ENCODE measurements around the gene TEX12. TPM values are rescaled to one million over a fixed set of nuclear protein-coding genes. Genes with fewer than 3 reads are reported as not detected.

Gene TEX12
- total and polyA plus RNA-seq, 8 donors: 0.20 to 2.0 TPM; not detected in 6

DNA sequence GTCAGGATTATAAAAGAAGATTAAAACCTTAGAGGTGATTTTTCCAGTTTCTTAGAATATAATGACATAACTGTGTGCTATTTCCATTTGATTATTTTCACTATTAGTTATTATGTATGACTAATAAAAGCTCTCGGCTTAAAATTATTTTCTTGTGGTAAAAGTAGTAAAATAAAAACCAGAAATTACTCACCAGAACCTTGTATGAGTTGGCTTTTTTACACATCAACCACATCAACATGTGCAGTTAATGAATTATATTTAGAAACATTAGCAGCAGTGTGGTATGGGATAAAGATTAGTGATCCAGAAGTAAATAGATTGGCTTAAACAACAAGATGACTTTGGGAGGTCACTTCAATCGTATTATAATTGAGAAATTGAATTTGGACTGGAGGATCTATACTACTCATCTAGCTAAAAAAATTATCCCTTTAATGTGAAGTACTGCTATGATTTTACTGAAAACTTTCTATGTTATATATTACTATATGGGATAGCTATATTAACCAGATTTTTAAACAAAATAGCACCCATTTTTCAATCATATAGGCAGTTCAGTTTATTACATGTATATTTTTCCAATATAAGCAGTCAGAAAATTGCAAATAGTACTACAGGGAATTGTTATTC is 5.3 kb downstream of the TEX12 start:
- Histone ChIP-seq H3K4me1 (peaks cover 0 to 17% (median 7%) of the 10 kb centered on the region in 4 donors), H3K27ac (no peak overlapping the region), H3K36me3 (no peaks in the 10 kb centered on the region), H3K9me3 (no peaks in the 10 kb centered on the region), H3K4me3 (no peak overlapping the region), H3K27me3 (no peaks in the 10 kb centered on the region)
- no peak for TF ChIP-seq EP300 (IDR thresholded peaks at IDR 0.05)
- no peak for TF ChIP-seq POLR2A (IDR thresholded peaks at IDR 0.05)
- TF ChIP-seq, protein P1, sequence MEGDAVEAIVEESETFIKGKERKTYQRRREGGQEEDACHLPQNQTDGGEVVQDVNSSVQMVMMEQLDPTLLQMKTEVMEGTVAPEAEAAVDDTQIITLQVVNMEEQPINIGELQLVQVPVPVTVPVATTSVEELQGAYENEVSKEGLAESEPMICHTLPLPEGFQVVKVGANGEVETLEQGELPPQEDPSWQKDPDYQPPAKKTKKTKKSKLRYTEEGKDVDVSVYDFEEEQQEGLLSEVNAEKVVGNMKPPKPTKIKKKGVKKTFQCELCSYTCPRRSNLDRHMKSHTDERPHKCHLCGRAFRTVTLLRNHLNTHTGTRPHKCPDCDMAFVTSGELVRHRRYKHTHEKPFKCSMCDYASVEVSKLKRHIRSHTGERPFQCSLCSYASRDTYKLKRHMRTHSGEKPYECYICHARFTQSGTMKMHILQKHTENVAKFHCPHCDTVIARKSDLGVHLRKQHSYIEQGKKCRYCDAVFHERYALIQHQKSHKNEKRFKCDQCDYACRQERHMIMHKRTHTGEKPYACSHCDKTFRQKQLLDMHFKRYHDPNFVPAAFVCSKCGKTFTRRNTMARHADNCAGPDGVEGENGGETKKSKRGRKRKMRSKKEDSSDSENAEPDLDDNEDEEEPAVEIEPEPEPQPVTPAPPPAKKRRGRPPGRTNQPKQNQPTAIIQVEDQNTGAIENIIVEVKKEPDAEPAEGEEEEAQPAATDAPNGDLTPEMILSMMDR (IDR thresholded peaks at IDR 0.05): no peak
- no peak for TF ChIP-seq POLR2AphosphoS5 (IDR thresholded peaks at IDR 0.05)
- no peak for DNase-seq
- 61 to 66% (median 63%) methylated on average over 2 of the region's 2 CpGs for WGBS, 5 donors
- intact Hi-C loops (cut with DNase I; ENCODE audit: low total_unique reads): no loop called here

DNA sequence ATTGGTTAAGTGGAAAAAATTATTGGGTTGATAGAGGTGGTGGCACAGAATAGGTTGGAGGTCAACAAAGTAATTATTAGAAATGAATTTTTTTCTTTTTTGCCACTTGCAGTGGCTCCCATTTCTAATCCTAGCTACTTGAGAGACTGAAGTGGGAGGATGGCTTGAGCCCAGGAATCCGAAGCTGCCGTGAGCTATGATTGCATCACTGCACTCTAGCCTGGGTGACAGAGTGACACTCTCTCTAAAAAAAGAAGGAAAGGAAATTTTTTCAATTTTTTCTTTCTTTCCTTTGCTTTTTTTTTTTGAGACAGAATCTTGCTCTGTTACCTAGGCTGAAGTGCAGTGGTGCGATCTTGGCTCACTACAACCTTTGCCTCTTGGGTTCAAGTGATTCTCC is 6.0 kb downstream of the TEX12 start:
- DNase-seq: no peak
- Histone ChIP-seq H3K4me1 (peaks cover 0 to 17% (median 7%) of the 10 kb centered on the region in 4 donors), H3K4me3 (no peak overlapping the region), H3K27me3 (no peaks in the 10 kb centered on the region), H3K9me3 (no peaks in the 10 kb centered on the region), H3K27ac (no peak overlapping the region), H3K36me3 (no peaks in the 10 kb centered on the region)
- 72 to 91% (median 83%) methylated on average over 3 of the region's 3 CpGs for WGBS, 5 donors
- intact Hi-C loops (cut with DNase I; ENCODE audit: low total_unique reads): no loop called here
- TF ChIP-seq, protein P1 (IDR thresholded peaks at IDR 0.05): no peak
- TF ChIP-seq EP300 (IDR thresholded peaks at IDR 0.05) (no peak), POLR2A (IDR thresholded peaks at IDR 0.05) (no peak), POLR2AphosphoS5 (IDR thresholded peaks at IDR 0.05) (no peak)

DNA sequence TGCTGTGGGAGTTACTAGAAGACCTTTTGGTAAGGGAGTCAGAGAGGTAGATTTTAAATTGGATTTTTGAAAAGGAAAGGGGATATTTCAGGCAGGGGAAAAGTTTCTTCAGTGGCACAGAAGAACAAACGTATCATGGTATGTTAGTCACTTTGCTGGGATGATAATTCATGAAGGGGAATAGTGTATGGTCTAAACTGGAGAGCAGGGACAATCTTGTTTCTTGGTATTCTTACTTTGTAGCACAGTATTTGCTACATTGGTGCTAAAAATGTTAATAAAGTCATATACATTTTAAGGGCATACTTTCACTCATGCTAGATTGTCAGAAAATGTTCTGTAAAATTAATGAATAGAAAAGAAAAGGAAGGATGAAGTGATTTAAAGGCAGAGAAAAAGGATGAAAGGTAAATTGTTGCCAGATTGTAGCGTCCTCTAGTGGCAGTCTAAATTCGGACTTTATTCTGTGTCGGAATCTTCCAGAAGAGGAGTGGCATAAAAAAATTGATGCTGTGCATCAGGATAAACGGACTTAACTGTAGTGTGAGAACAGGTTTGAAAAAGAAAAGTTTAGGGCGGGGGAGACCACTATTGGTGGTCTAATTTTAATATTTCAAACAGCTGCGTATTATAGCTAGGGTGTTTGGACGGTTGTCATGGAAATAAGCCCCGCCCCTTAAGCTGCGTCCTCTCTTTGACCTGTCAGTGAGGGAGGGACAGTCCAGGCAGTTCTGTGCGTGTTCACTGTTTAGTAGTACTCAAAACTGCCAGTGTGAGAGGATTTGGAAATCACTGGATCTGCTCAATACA is 7.8 kb downstream of the TEX12 start, which contains the start of gene BCO2:
Gene BCO2 (plus strand): TSS at position 724 of the 810 bp plus-strand sequence. CDS start 90 bp downstream, outside the sequence.
- no peaks in the 10 kb centered on the region for H3K36me3 ChIP-seq
- peak within 1 kb of the TSS in 4 of 5 donors; percentile 2 to 81 (median 34) for H3K27ac ChIP-seq
- DNase-seq: peak; percentile 72 to 95
- H3K27me3 ChIP-seq: no peaks in the 10 kb centered on the region
- peaks cover 0 to 17% (median 7%) of the 10 kb centered on the region in 4 donors for H3K4me1 ChIP-seq
- peak within 1 kb of the TSS; percentile 26 to 37 (median 28) for H3K4me3 ChIP-seq
- H3K9me3 ChIP-seq: no peaks in the 10 kb centered on the region
- 4 to 6% (median 5%) methylated on average over 11 of the region's 11 CpGs for WGBS, 5 donors
- TF ChIP-seq EP300 (IDR thresholded peaks at IDR 0.05) (no peak), POLR2A (IDR thresholded peaks at IDR 0.05) (no peak), POLR2AphosphoS5 (IDR thresholded peaks at IDR 0.05) (peak in 2 of 3 donors; percentile 20 to 37)
- TF ChIP-seq, protein P1 (IDR thresholded peaks at IDR 0.05): peak in 5 of 7 experiments; percentile 35 to 73 (median 66)
- intact Hi-C loops (cut with DNase I; ENCODE audit: low total_unique reads): no loop called here

DNA sequence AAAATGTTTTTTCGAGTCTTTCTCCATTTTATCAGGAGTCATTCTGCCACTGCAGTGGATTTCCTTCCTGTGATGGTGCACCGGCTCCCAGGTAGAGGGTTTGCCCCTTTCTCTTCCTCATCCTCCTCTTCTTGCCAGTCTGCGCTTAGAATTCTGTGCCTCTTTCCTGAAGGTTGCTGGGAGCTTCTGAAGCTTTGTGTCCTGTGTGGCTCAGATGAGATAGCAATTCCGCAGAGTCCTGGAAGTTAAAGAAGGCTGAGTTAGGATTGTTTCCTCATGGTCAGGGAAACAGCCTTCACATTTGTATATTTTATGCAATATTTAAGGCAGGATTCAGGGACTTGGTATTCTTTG is 8.4 kb downstream of the TEX12 start:
- Histone ChIP-seq H3K36me3 (no peaks in the 10 kb centered on the region), H3K27me3 (no peaks in the 10 kb centered on the region), H3K4me3 (peak overlapping the region; percentile 26 to 37 (median 28)), H3K4me1 (peaks cover 0 to 17% (median 7%) of the 10 kb centered on the region in 4 donors), H3K9me3 (no peaks in the 10 kb centered on the region), H3K27ac (peak overlapping the region in 2 of 5 donors; percentile 56 to 81)
- TF ChIP-seq, protein P1 (IDR thresholded peaks at IDR 0.05): no peak
- no peak for TF ChIP-seq POLR2AphosphoS5 (IDR thresholded peaks at IDR 0.05)
- TF ChIP-seq EP300 (IDR thresholded peaks at IDR 0.05): no peak
- TF ChIP-seq POLR2A (IDR thresholded peaks at IDR 0.05): no peak
- 12 to 24% (median 15%) methylated on average over 4 of the region's 4 CpGs for WGBS, 5 donors
- no peak for DNase-seq
- intact Hi-C loops (cut with DNase I; ENCODE audit: low total_unique reads): no loop called here
